Mammary epithelial cell (primary cell): ENCODE data around the gene TRNP1.

Experiments
- EZH2 ChIP-seq: IDR thresholded peaks from 2 replicates; pipeline ENCODE4 v1.6.1; 2012; ENCODE audit warnings: low read length, inconsistent platforms, borderline replicate concordance
- TF ChIP-seq, protein P1 (sequence below), 2 donors: IDR thresholded peaks in 1 of 2; conservative IDR thresholded peaks in 1 of 2; 2 replicates each; pipeline ENCODE4 v1.5.1; 2011 to 2012; ENCODE audit warnings: inconsistent platforms in 2 of 2, low read length in 2 of 2, mild to moderate bottlenecking in 2 of 2, control low read depth in 1 of 2, low read depth in 1 of 2; ENCODE audit not compliant: insufficient read depth in 1 of 2; ENCODE audit errors: extremely low read depth in 1 of 2

DNA sequence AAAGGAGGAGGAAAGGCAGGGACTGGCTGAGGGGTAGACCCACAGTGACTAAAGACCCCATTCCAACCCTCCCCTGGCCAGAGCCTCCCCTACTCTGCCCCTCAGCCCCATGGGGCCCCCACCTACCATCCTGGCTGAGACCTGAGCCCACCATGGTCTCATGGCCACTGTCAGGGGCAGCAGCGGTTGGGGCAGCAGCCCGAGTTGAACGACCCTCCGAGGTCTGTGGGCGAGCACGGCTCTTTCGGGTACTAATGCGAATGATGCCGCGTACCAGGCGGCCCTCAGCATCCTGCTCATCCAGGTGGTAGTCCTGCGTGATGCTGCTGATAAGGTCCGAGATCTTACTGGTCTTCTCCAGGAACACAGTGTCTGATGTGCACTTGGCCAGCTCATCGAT is 42.3 kb upstream of the TRNP1 start:
- TF ChIP-seq, protein P1, sequence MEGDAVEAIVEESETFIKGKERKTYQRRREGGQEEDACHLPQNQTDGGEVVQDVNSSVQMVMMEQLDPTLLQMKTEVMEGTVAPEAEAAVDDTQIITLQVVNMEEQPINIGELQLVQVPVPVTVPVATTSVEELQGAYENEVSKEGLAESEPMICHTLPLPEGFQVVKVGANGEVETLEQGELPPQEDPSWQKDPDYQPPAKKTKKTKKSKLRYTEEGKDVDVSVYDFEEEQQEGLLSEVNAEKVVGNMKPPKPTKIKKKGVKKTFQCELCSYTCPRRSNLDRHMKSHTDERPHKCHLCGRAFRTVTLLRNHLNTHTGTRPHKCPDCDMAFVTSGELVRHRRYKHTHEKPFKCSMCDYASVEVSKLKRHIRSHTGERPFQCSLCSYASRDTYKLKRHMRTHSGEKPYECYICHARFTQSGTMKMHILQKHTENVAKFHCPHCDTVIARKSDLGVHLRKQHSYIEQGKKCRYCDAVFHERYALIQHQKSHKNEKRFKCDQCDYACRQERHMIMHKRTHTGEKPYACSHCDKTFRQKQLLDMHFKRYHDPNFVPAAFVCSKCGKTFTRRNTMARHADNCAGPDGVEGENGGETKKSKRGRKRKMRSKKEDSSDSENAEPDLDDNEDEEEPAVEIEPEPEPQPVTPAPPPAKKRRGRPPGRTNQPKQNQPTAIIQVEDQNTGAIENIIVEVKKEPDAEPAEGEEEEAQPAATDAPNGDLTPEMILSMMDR (conservative IDR thresholded peaks at IDR 0.05 in 1 of 2, IDR thresholded peaks at IDR 0.05 in 1 of 2; ENCODE audit: extremely low read depth in 1 of 2, insufficient read depth in 1 of 2, low read depth in 1 of 2, low read length in 2 of 2), result no peak
- no peak for TF ChIP-seq EZH2
